Kidney (tissue), 14 donors: ENCODE results near the gene RASL10B. TPM values are rescaled to one million over a fixed set of nuclear protein-coding genes. Genes with fewer than 3 reads are reported as not detected.
"Not testable (repeated sequence)": the region's sequence is repeated elsewhere in the genome, so short reads cannot be mapped to it uniquely, and the experiment has no call there.

Experiments
- DNase-seq, 5 donors: peaks; one replicate each; pipeline ENCODE4 v3.0.0-alpha.2; 2013 to 2020
- FAIRE-seq: peaks from 2 replicates; lab custom pipeline; 2012; peaks lifted over from hg19 to GRCh38; lab: Jason Lieb, UNC
- H3K27ac ChIP-seq, 2 donors: one replicate each; pipeline ENCODE4 v1.7.0; 2013; ENCODE audit warnings: low read depth in 2 of 2, low read length in 2 of 2, inconsistent platforms in 1 of 2
- H3K27me3 ChIP-seq: one replicate; pipeline ENCODE4 v1.7.1; 2013; ENCODE audit warnings: low read length, inconsistent platforms; ENCODE audit not compliant: control insufficient read depth, insufficient read depth
- H3K36me3 ChIP-seq, 3 donors: one replicate each; pipeline versions ENCODE4 v1.7.0 to v1.7.1; 2013; ENCODE audit warnings: low read length in 3 of 3, control low read depth in 1 of 3, inconsistent platforms in 1 of 3; ENCODE audit not compliant: insufficient read depth in 3 of 3, control insufficient read depth in 2 of 3
- H3K4me1 ChIP-seq, 3 donors: one replicate each; pipeline versions ENCODE4 v1.7.0 to v1.7.1; 2013; ENCODE audit warnings: low read length in 3 of 3, inconsistent platforms in 1 of 3, low read depth in 1 of 3; ENCODE audit not compliant: control insufficient read depth in 2 of 3, insufficient read depth in 2 of 3
- H3K4me3 ChIP-seq, 3 donors: one replicate each; pipeline versions ENCODE4 v1.7.0 to v1.8.1; 2013; ENCODE audit warnings: low read length in 3 of 3, control low read depth in 1 of 3, inconsistent platforms in 1 of 3
- H3K9ac ChIP-seq, 3 donors: one replicate each; pipeline versions ENCODE4 v1.7.0 to v1.7.1; 2013; ENCODE audit warnings: low read length in 3 of 3, control low read depth in 1 of 3, inconsistent platforms in 1 of 3
- H3K9me3 ChIP-seq, 3 donors: one replicate each; pipeline versions ENCODE4 v1.7.0 to v1.7.1; 2013; ENCODE audit warnings: low read length in 3 of 3, control low read depth in 1 of 3, inconsistent platforms in 1 of 3; ENCODE audit not compliant: control insufficient read depth in 2 of 3, insufficient read depth in 1 of 3
- CTCF ChIP-seq: IDR thresholded peaks from 3 replicates; pipeline ENCODE4 v1.5.1; 2012; ENCODE audit warnings: mild to moderate bottlenecking, moderate library complexity, borderline replicate concordance; ENCODE audit not compliant: insufficient read depth; ENCODE audit errors: extremely low read depth
- intact Hi-C: fragments of 100-400 bp; cut with DNase I; formaldehyde crosslinking; loops from one replicate; pipeline ENCODE4 v1.11.1; 2022
- polyA plus RNA-seq: library from polyadenylated mRNA; stranded (reverse); fragments of 350-450 nt; fragmentation: Illumina TruSeq; extraction: RNeasy Lipid Tissue Mini Kit (QIAGEN cat#74804); gene quantifications from one replicate; pipeline ENCODE4 v1.2.3, GENCODE V29; 2014; ENCODE audit warnings: low read depth, low replicate concordance; ENCODE audit not compliant: insufficient read depth
- total RNA-seq: library from RNA; stranded (reverse); fragmentation: NEBNext Ultra II Directional; extraction: Animal tissue kit (Norgen Biotek cat#: 25700); gene quantifications from one replicate; pipeline ENCODE4 v1.2.1, GENCODE V29; 2021
- donor health status: control.
- donor health status: control.
- donor health status: control.
- donor health status: control.
- donor health status: control.
- donor health status: DM: yes; HTN: yes; CAD: no.
- donor health status: Normal renal cell carcinoma (clear cell type).

The RASL10B gene
- total and polyA plus RNA-seq, 2 donors from 2014 or later = 1.5 to 2.4 TPM

- FAIRE-seq (no peak), DNase-seq (no peak)
- peaks cover 2 to 9% (median 3%) of the 10 kb centered on the region in 3 donors for H3K36me3 ChIP-seq
- H3K4me1 ChIP-seq = no peaks in the 10 kb centered on the region
- H3K4me3 ChIP-seq = no peak overlapping the region
- H3K27ac ChIP-seq = no peak overlapping the region
- TF ChIP-seq CTCF = no peak
- intact Hi-C loops = no loop called here
- no peaks in the 10 kb centered on the region for H3K27me3 ChIP-seq
- no peak overlapping the region for H3K9ac ChIP-seq
- no peaks in the 10 kb centered on the region for H3K9me3 ChIP-seq
These were observed 32.6 kb upstream of the RASL10B start for GRCh38 chr17:35698800-35699199.

GRCh38 chr17:35700150-35700549 is 31.3 kb upstream of the RASL10B start:
- FAIRE-seq = no peak
- Histone ChIP-seq H3K9ac (no peak overlapping the region), H3K27ac (no peak overlapping the region), H3K27me3 (no peaks in the 10 kb centered on the region), H3K36me3 (peaks cover 0 to 3% (median 0%) of the 10 kb centered on the region in 3 donors), H3K4me3 (no peak overlapping the region), H3K9me3 (no peaks in the 10 kb centered on the region), H3K4me1 (no peaks in the 10 kb centered on the region)
- TF ChIP-seq CTCF = no peak
- intact Hi-C loops = no loop called here
- no peak for DNase-seq

- intact Hi-C loops = no loop called here
- Histone ChIP-seq H3K9me3 (no peaks in the 10 kb centered on the region), H3K36me3 (no peaks in the 10 kb centered on the region), H3K4me3 (no peak overlapping the region), H3K9ac (no peak overlapping the region), H3K4me1 (no peaks in the 10 kb centered on the region), H3K27me3 (no peaks in the 10 kb centered on the region), H3K27ac (no peak overlapping the region)
- TF ChIP-seq CTCF = no peak
- no peak for DNase-seq
- FAIRE-seq = no peak
These were observed 29.9 kb upstream of the RASL10B start for GRCh38 chr17:35701491-35701890.

- H3K27me3 ChIP-seq, H3K36me3 ChIP-seq, intact Hi-C loops, H3K9ac ChIP-seq, DNase-seq, H3K9me3 ChIP-seq, H3K27ac ChIP-seq, H3K4me3 ChIP-seq, H3K4me1 ChIP-seq, FAIRE-seq: not testable (repeated sequence)
These were observed 28.1 kb upstream of the RASL10B start for GRCh38 chr17:35703308-35703707.
